HK-2 (cell line): ENCODE results near the gene CCDC61.
A peak's percentile ranks its signal among the peaks of the same experiment; 100 is the strongest.

Source experiments
- DNase-seq: peaks from one replicate; pipeline ENCODE4 v3.0.0-alpha.2; 2018; ENCODE audit not compliant: unreplicated experiment

CCDC61 gene

GRCh38 chr19:46015687-46016425 lies 20.6 kb downstream of the CCDC61 start:
- DNase-seq: no peak

GRCh38 chr19:46016426-46017094 lies 21.3 kb downstream of the CCDC61 start:
- peak; percentile 85 for DNase-seq

DNA sequence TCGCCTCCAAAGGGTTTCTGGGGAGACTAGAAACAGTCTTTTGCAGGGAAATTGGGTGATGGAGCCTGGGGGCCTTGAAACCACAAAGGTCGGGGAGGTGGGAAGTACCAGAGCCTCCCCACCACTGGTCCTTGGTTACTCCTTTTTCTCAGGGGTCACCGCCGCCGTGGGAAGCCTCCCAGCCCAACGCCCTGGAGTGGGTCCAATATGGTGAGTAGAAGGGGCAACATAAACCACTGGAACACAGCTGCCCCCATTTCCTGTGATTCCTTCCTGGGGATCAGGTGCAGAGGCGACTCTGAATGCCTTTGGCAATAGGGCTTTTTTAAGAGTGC lies 21.8 kb downstream of the CCDC61 start:
- no peak for DNase-seq

GRCh38 chr19:46017874-46018675 lies 22.8 kb downstream of the CCDC61 start:
- DNase-seq: no peak

GRCh38 chr19:46018729-46019251 lies 23.5 kb downstream of the CCDC61 start:
- no peak for DNase-seq

DNA sequence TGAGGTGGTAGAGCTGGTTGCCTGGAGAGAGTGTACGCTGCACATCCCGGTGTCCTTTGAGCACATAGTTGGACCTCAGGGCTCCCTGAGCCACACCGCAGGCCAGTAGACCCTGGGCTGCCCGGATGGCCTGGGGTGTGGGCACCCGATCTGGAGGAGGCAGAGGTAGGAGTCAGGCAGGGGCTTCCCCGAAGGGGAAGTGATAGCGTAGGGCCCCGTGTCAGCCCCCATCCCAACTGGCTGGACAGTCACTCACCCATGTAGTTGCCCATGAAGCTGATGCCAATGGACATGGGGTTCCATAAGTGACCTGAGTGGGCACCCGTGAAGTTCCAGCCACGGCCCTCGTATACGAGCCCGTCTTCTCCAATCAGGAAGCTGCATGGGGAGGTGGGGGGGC lies 24.0 kb downstream of the CCDC61 start:
- no peak for DNase-seq

DNA sequence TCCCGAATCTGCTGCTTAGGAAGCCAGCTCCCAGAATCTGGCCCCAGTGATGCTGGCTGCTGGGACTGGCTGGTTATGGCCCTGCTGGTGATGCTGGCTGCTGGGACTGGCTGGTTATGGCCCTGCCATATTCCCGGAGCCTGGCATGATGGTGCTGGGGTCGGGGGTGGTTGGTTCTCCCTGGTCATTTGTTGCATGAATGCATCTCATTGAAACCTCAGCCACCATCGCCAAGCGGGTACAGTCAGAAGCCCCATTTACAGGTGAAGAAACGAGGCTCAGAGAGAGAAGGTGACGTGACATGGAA lies 25.5 kb downstream of the CCDC61 start:
- DNase-seq: no peak

- DNase-seq: no peak
Measured at GRCh38 chr19:46021531-46022041, 26.3 kb downstream of the CCDC61 start.

DNA sequence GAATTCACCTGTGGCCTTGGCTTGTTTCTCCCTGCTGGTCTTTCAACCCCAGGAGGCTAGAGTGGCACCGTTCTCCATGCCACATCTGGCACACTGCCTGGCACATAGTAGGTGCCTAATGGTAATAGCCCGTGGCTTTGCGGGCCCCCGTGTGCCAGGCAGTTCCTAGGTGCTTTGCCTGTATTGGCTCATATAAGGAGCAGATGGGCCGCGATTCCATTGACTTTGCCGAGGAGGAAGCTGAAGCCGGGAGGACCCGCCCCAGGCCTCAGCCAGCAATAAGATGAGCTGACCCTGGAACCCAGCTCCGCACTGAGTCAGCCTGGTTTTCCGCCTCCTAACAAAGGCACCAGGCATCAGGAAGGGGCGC lies 26.8 kb downstream of the CCDC61 start:
- no peak for DNase-seq

- DNase-seq: no peak
Measured at GRCh38 chr19:46022431-46023310, 27.4 kb downstream of the CCDC61 start, which contains the start of gene PGLYRP1. PGLYRP1 (minus strand) TSS chr19:46023053; CDS start chr19:46023021, 32 bp downstream.

GRCh38 chr19:46023311-46023779 lies 28.1 kb downstream of the CCDC61 start:
- DNase-seq: no peak

GRCh38 chr19:46025835-46026234 lies 30.6 kb downstream of the CCDC61 start:
- no peak for DNase-seq

DNA sequence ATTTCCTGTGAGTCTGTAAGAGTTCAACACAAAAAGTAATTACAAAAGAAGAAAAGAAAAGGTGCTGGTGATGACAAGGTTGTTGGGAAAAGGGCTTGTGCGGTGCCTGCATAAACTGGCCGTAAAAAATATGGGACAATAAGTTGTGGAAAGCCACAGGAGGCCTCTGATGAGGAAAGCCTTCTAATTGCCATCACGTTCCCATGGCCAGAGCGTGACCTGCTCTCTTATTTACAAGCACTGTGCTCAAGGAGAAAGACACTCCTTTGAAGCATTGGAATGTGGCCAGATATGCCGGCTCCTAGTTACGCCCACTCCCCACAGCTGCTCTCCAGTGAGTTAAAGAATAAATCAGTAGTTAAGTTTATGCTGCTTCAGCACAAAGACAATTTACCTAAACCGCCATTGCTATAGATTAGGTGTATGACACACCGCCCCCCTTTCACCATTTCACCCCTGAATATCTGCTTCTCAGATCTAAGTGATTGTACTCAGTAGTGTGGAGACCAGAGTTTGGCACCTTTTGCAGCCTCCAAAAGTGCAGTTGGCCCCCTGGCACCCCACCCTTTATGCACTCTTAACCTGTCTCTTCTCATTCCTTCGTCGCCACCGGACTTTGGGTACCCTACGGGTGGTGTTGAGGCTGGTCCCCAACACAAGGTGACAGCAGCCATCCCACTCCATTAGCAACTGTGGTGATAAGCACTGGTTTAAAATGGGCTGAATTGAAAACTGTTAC lies 35.7 kb downstream of the CCDC61 start:
- DNase-seq: no peak

- no peak for DNase-seq
Measured at GRCh38 chr19:46031781-46032596, 36.7 kb downstream of the CCDC61 start.

DNA sequence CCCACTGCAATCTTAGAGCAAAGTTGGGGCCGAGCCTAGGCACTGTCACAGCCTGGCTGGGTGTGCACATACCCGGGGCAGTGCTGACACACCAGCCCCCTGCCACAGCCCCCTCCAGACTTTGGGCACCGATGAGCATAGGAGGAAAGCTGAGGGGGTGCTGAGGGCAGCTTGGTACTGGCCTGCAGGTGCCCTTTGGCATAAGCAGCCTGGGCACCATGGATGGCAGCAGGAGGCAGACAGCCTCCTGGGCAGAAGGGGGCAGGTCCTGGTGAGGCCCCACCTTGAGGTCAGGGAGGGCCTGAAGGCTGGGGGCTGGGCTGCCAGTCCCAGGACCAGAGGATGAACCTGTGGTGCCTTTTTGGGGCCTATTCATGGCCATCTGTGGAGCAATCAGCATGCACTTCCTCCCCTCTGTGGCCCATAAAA lies 37.3 kb downstream of the CCDC61 start:
- DNase-seq: no peak

- DNase-seq: no peak
Measured at GRCh38 chr19:46033401-46033800, 38.1 kb downstream of the CCDC61 start.

DNA sequence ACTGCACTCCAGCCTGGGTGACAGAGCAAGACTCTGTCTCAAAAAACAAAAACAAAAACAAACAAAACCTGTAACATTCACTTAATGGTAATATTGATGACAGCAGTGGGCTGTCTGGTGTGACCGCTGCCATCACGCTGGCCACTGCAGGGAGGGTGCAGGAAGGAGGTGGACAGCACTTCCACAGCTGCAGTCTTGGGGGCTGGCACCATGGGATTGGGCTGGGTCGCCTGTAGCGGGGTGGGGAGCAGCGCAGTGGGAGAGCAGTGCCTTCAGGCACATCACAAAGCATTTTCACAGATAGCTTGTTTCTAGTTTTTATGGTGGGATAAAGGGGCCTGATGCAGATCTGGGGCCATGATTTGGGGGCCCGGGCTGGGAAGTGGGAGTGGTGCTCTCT lies 40.3 kb downstream of the CCDC61 start:
- no peak for DNase-seq

GRCh38 chr19:46035986-46036743 lies 40.9 kb downstream of the CCDC61 start:
- no peak for DNase-seq

DNA sequence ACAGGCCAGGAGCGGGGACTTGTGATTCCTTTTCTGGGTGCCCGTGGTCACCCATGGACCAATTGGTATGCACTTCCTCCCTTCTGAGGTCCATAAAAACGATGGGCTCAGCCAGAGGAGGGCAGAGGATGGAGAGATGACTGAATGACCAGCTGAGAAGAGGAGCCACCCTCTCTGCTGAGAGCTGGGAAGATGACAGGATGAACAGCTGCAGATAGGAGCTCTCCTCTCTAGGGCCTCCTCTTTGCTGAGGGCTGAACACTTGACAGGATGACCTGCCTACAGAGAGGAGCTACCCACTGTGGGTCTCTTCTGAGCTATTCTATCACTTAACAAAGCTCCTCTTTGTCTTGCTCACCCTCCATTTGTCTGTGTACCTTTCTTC lies 41.5 kb downstream of the CCDC61 start:
- no peak for DNase-seq
